ENCODE data around the gene PLCG1. TPM values are rescaled to one million over a fixed set of nuclear protein-coding genes. Genes with fewer than 3 reads are reported as not detected.
A peak's percentile ranks its signal among the peaks of the same experiment; 100 is the strongest.

Gene PLCG1
- total RNA-seq, 1 experiment from 2014 or later = 68.8 TPM

DNA sequence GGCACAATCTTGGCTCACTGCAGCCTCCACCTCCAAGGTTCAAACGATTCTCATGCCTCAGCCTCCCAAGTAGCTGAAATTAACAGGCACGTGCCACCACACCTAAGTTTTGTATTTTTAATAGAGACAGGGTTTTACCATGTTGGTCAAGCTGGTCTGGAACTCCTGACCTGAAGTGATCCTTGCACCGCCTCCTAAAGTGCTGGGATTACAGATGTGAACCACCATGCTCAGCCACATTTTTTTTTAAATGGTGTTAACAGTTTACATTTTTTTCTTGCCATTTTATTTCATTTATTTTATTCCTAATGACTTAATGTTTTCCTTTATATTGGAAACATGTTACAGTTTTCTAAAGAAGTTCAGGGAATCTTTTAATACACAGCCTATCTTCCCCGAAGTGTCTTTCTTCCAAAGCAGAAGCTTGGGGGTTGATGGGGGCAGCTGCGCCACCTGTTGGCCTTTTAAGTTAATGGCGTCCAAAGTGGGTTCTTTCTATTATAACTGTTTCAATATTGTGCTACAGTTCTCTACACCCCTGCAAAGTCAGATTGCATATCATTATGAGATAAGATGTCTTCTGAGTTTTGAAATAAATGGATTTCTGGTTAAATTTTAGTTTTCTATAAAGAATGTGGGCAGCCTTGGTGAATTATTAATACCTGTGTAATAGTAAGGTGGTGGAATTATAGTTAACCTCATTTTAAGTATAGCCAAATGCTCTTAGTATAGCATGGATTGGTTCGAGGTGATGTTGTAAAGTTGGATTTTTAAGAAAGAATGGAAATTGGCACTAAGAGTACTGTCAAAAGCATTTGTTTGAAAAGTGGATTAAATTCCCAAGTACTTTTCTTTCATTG is 42.0 kb upstream of the PLCG1 start:
- Histone ChIP-seq H3K4me2 (ENCODE audit: low read length) (no peak overlapping the region), H3K36me3 (ENCODE audit: low read depth, low read length) (peaks cover 74% of the 10 kb centered on the region), H3K4me1 (ENCODE audit: insufficient read depth, low read length) (no peaks in the 10 kb centered on the region), H3K9me2 (replicated peaks; ENCODE audit: low read length) (no peaks in the 10 kb centered on the region), H3K27ac (ENCODE audit: low read length) (no peak overlapping the region), H3K9me3 (ENCODE audit: low read length) (no peaks in the 10 kb centered on the region), H3K27me3 (ENCODE audit: low read length) (no peaks in the 10 kb centered on the region), H3K4me3 (ENCODE audit: low read length) (no peak overlapping the region), H3F3A (ENCODE audit: low read length, unreplicated experiment) (peaks cover 5% of the 10 kb centered on the region), H3K9ac (ENCODE audit: low read length) (no peak overlapping the region), H2AFZ (ENCODE audit: low read length) (no peak overlapping the region), H4K20me1 (ENCODE audit: low read length) (no peaks in the 10 kb centered on the region), H3K79me2 (ENCODE audit: low read length) (no peaks in the 10 kb centered on the region)
- no TSS peak for BruUV-seq (replicated peaks)
- TF ChIP-seq, protein P1, sequence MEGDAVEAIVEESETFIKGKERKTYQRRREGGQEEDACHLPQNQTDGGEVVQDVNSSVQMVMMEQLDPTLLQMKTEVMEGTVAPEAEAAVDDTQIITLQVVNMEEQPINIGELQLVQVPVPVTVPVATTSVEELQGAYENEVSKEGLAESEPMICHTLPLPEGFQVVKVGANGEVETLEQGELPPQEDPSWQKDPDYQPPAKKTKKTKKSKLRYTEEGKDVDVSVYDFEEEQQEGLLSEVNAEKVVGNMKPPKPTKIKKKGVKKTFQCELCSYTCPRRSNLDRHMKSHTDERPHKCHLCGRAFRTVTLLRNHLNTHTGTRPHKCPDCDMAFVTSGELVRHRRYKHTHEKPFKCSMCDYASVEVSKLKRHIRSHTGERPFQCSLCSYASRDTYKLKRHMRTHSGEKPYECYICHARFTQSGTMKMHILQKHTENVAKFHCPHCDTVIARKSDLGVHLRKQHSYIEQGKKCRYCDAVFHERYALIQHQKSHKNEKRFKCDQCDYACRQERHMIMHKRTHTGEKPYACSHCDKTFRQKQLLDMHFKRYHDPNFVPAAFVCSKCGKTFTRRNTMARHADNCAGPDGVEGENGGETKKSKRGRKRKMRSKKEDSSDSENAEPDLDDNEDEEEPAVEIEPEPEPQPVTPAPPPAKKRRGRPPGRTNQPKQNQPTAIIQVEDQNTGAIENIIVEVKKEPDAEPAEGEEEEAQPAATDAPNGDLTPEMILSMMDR (conservative IDR thresholded peaks at IDR 0.05; ENCODE audit: low read depth, low read length) = peak; percentile 96
- no peak for TF ChIP-seq EZH2 (IDR thresholded peaks at IDR 0.05; ENCODE audit: low read length, unreplicated experiment)
- no peak for TF ChIP-seq EZH2phosphoT487 (IDR thresholded peaks at IDR 0.05; ENCODE audit: borderline replicate concordance, low read length)
- intact Hi-C loops (cut with micrococcal nuclease) = loop anchor here (1.0 kb wide), 2 partner anchors 105 to 127 kb away; no protein-coding TSS in a partner anchor
- ATAC-seq (peak; percentile 76), DNase-seq (peak; percentile 69)
- ChIA-PET POLR2A (ENCODE audit: unreplicated experiment) (no interaction called here), CTCF (interaction anchor here (0.6 to 2.2 kb wide), 4 partner anchors 21 to 105 kb away, joined by 3 to 39 read pairs (median 4); no protein-coding TSS in a partner anchor)

DNA sequence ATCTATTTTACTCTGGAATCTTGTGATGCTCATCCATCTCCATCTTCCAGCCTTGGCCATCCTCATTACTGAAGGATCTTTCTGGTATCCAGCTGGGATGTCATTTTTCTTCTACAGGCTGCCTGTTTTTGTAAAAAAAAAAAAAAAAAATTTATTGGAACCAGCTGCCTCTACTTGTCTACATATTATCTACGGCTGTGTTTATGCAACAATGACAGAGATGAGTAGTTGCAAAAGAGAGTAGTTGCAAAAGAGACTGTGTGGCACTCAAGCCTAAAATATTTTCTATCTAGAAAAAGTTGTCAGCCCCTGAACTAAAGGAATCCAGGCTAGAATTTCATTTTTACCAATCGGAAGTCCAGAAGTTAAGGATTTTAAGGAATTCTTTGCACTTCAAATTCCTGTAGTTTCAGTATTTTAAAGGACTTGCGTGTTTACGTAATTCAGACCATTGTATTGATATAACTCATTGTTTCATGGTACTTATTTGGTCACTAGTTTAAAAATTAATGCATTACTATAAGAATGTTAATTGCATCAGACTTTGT is 38.6 kb upstream of the PLCG1 start:
- ChIA-PET POLR2A (ENCODE audit: unreplicated experiment) (no interaction called here), CTCF (no interaction called here)
- H3F3A ChIP-seq (ENCODE audit: low read length, unreplicated experiment) = peaks cover 5% of the 10 kb centered on the region
- no peaks in the 10 kb centered on the region for H3K27me3 ChIP-seq (ENCODE audit: low read length)
- H3K36me3 ChIP-seq (ENCODE audit: low read depth, low read length) = peaks cover 79% of the 10 kb centered on the region
- no TSS peak for BruUV-seq (replicated peaks)
- H3K27ac ChIP-seq (ENCODE audit: low read length) = no peak overlapping the region
- H3K9ac ChIP-seq (ENCODE audit: low read length) = no peak overlapping the region
- intact Hi-C loops (cut with micrococcal nuclease) = no loop called here
- DNase-seq (no peak), ATAC-seq (no peak)
- H3K4me2 ChIP-seq (ENCODE audit: low read length) = no peak overlapping the region
- H3K4me3 ChIP-seq (ENCODE audit: low read length) = no peak overlapping the region
- H2AFZ ChIP-seq (ENCODE audit: low read length) = no peak overlapping the region
- TF ChIP-seq EZH2phosphoT487 (IDR thresholded peaks at IDR 0.05; ENCODE audit: borderline replicate concordance, low read length) = no peak
- TF ChIP-seq EZH2 (IDR thresholded peaks at IDR 0.05; ENCODE audit: low read length, unreplicated experiment) = no peak
- TF ChIP-seq, protein P1 (conservative IDR thresholded peaks at IDR 0.05; ENCODE audit: low read depth, low read length) = no peak
- no peaks in the 10 kb centered on the region for H4K20me1 ChIP-seq (ENCODE audit: low read length)
- no peaks in the 10 kb centered on the region for H3K9me3 ChIP-seq (ENCODE audit: low read length)
- H3K79me2 ChIP-seq (ENCODE audit: low read length) = no peaks in the 10 kb centered on the region
- H3K4me1 ChIP-seq (ENCODE audit: insufficient read depth, low read length) = no peaks in the 10 kb centered on the region
- H3K9me2 ChIP-seq (replicated peaks; ENCODE audit: low read length) = no peaks in the 10 kb centered on the region

DNA sequence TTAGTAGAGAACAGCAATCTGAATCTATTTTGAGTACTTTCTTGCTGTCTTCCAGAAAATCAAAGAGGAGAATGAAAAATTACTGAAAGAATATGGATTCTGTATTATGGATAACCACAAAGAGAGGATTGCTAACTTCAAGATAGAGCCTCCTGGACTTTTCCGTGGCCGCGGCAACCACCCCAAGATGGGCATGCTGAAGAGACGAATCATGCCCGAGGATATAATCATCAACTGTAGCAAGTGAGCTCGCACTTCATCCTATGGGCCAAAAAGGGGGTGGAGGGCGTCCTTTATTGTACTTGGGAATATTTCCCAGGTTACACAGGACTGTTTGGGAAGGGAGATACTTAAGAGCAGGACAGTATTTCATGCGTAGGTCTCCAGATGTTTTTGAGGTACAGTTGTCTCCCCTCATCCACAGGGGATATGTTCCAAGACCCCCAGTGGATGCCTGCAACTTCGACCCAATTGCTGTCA is 37.3 kb upstream of the PLCG1 start:
- ChIA-PET POLR2A (ENCODE audit: unreplicated experiment) (no interaction called here), CTCF (no interaction called here)
- intact Hi-C loops (cut with micrococcal nuclease) = no loop called here
- TF ChIP-seq EZH2 (IDR thresholded peaks at IDR 0.05; ENCODE audit: low read length, unreplicated experiment) (no peak), EZH2phosphoT487 (IDR thresholded peaks at IDR 0.05; ENCODE audit: borderline replicate concordance, low read length) (no peak)
- TF ChIP-seq, protein P1 (conservative IDR thresholded peaks at IDR 0.05; ENCODE audit: low read depth, low read length) = no peak
- Histone ChIP-seq H3K27ac (ENCODE audit: low read length) (no peak overlapping the region), H3K4me1 (ENCODE audit: insufficient read depth, low read length) (no peaks in the 10 kb centered on the region), H3K36me3 (ENCODE audit: low read depth, low read length) (peaks cover 81% of the 10 kb centered on the region), H3K4me2 (ENCODE audit: low read length) (no peak overlapping the region), H3F3A (ENCODE audit: low read length, unreplicated experiment) (no peaks in the 10 kb centered on the region), H3K9me3 (ENCODE audit: low read length) (no peaks in the 10 kb centered on the region), H3K79me2 (ENCODE audit: low read length) (no peaks in the 10 kb centered on the region), H2AFZ (ENCODE audit: low read length) (no peak overlapping the region), H3K27me3 (ENCODE audit: low read length) (no peaks in the 10 kb centered on the region), H3K9me2 (replicated peaks; ENCODE audit: low read length) (no peaks in the 10 kb centered on the region), H3K9ac (ENCODE audit: low read length) (no peak overlapping the region), H3K4me3 (ENCODE audit: low read length) (no peak overlapping the region), H4K20me1 (ENCODE audit: low read length) (no peaks in the 10 kb centered on the region)
- BruUV-seq (replicated peaks) = no TSS peak
- DNase-seq = no peak
- ATAC-seq = no peak

All from PC-3 (cell line).